ENCODE data around the gene PROSER1.
"Not testable (repeated sequence)": the region's sequence is repeated elsewhere in the genome, so short reads cannot be mapped to it uniquely, and the experiment has no call there.

- TF ChIP-seq, protein P1, sequence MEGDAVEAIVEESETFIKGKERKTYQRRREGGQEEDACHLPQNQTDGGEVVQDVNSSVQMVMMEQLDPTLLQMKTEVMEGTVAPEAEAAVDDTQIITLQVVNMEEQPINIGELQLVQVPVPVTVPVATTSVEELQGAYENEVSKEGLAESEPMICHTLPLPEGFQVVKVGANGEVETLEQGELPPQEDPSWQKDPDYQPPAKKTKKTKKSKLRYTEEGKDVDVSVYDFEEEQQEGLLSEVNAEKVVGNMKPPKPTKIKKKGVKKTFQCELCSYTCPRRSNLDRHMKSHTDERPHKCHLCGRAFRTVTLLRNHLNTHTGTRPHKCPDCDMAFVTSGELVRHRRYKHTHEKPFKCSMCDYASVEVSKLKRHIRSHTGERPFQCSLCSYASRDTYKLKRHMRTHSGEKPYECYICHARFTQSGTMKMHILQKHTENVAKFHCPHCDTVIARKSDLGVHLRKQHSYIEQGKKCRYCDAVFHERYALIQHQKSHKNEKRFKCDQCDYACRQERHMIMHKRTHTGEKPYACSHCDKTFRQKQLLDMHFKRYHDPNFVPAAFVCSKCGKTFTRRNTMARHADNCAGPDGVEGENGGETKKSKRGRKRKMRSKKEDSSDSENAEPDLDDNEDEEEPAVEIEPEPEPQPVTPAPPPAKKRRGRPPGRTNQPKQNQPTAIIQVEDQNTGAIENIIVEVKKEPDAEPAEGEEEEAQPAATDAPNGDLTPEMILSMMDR (IDR thresholded peaks at IDR 0.05), result not testable (repeated sequence)
- not testable (repeated sequence) for TF ChIP-seq POLR2A (IDR thresholded peaks at IDR 0.05)
These were observed 31.3 kb downstream of the PROSER1 start for GRCh38 chr13:39006371-39007111.

Measured in testis (tissue), 2 donors.